ENCODE results near the gene PDPR.
"Not testable (repeated sequence)": the region's sequence is repeated elsewhere in the genome, so short reads cannot be mapped to it uniquely, and the experiment has no call there.

GRCh38 chr16:70203508-70203907, 89.4 kb downstream of the PDPR start:
- TF ChIP-seq, protein P1, sequence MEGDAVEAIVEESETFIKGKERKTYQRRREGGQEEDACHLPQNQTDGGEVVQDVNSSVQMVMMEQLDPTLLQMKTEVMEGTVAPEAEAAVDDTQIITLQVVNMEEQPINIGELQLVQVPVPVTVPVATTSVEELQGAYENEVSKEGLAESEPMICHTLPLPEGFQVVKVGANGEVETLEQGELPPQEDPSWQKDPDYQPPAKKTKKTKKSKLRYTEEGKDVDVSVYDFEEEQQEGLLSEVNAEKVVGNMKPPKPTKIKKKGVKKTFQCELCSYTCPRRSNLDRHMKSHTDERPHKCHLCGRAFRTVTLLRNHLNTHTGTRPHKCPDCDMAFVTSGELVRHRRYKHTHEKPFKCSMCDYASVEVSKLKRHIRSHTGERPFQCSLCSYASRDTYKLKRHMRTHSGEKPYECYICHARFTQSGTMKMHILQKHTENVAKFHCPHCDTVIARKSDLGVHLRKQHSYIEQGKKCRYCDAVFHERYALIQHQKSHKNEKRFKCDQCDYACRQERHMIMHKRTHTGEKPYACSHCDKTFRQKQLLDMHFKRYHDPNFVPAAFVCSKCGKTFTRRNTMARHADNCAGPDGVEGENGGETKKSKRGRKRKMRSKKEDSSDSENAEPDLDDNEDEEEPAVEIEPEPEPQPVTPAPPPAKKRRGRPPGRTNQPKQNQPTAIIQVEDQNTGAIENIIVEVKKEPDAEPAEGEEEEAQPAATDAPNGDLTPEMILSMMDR (IDR thresholded peaks at IDR 0.05 in 2 of 3, conservative IDR thresholded peaks at IDR 0.05 in 1 of 3; ENCODE audit: borderline replicate concordance in 1 of 3, insufficient read depth in 1 of 3, low read depth in 2 of 3, low read length in 2 of 3): not testable (repeated sequence)
- not testable (repeated sequence) for TF ChIP-seq SIN3A (IDR thresholded peaks at IDR 0.05; ENCODE audit: low read depth); REST (IDR thresholded peaks at IDR 0.05; ENCODE audit: low read depth); EZH2 (IDR thresholded peaks at IDR 0.05); POLR2A (IDR thresholded peaks at IDR 0.05; ENCODE audit: borderline replicate concordance, extremely low read depth, insufficient read depth, insufficient read length); RAD21 (IDR thresholded peaks at IDR 0.05; ENCODE audit: low read depth); ZNF274 (IDR thresholded peaks at IDR 0.05; ENCODE audit: low read depth, low read length)

Measured in HCT116 (cell line).